ENCODE results near the gene C1orf105. TPM values are rescaled to one million over a fixed set of nuclear protein-coding genes. Genes with fewer than 3 reads are reported as not detected.

Gene C1orf105
- total and polyA plus RNA-seq, 2 experiments from 2014 or later, result not detected

- Histone ChIP-seq H3K4me3 (no peak overlapping the region), H3K36me3 (ENCODE audit: insufficient read depth) (no peaks in the 10 kb centered on the region), H3K27me3 (ENCODE audit: insufficient read depth) (no peaks in the 10 kb centered on the region), H3K79me2 (replicated peaks; ENCODE audit: insufficient read depth) (no peaks in the 10 kb centered on the region), H3K4me2 (no peak overlapping the region), H3F3A (replicated peaks; ENCODE audit: low read depth) (no peaks in the 10 kb centered on the region), H4K20me1 (replicated peaks; ENCODE audit: insufficient read depth) (no peaks in the 10 kb centered on the region), H3K27ac (ENCODE audit: low read depth) (no peak overlapping the region), H2AFZ (no peak overlapping the region), H3K4me1 (ENCODE audit: insufficient read depth) (peaks cover 3% of the 10 kb centered on the region), H3K9me2 (ENCODE audit: insufficient read depth) (no peaks in the 10 kb centered on the region)
- no peak for DNase-seq (ENCODE audit: low spot score)
- Mint-ChIP-seq H3K4me3 (no peak overlapping the region), H3K36me3 (ENCODE audit: low read depth) (no peaks in the 10 kb centered on the region), H3K27ac (no peak overlapping the region), H3K9me3 (no peaks in the 10 kb centered on the region), H3K27me3 (ENCODE audit: insufficient read depth, low read depth, poor library complexity) (no peaks in the 10 kb centered on the region), H3K4me1 (peaks cover 32% of the 10 kb centered on the region)
- TF ChIP-seq STAT1 (IDR thresholded peaks at IDR 0.05; ENCODE audit: unreplicated experiment) (no peak), NANOG (IDR thresholded peaks at IDR 0.05; ENCODE audit: borderline replicate concordance) (no peak), CTCF (conservative IDR thresholded peaks at IDR 0.05; ENCODE audit: low read depth in 2 of 2) (no peak), CREB1 (CRISPR knock-in tag; IDR thresholded peaks at IDR 0.05; ENCODE audit: low read depth) (no peak), JUNB (IDR thresholded peaks at IDR 0.05; ENCODE audit: unreplicated experiment) (no peak), ETS1 (IDR thresholded peaks at IDR 0.05) (no peak), ZNF462 (CRISPR knock-in tag; IDR thresholded peaks at IDR 0.05) (no peak)
- ATAC-seq, result no peak
Measured at GRCh38 chr1:172416496-172417035, 3.9 kb upstream of the C1orf105 start.
